ENCODE results near the gene SOX12.
"Not testable (repeated sequence)": the region's sequence is repeated elsewhere in the genome, so short reads cannot be mapped to it uniquely, and the experiment has no call there.

Gene SOX12

DNA sequence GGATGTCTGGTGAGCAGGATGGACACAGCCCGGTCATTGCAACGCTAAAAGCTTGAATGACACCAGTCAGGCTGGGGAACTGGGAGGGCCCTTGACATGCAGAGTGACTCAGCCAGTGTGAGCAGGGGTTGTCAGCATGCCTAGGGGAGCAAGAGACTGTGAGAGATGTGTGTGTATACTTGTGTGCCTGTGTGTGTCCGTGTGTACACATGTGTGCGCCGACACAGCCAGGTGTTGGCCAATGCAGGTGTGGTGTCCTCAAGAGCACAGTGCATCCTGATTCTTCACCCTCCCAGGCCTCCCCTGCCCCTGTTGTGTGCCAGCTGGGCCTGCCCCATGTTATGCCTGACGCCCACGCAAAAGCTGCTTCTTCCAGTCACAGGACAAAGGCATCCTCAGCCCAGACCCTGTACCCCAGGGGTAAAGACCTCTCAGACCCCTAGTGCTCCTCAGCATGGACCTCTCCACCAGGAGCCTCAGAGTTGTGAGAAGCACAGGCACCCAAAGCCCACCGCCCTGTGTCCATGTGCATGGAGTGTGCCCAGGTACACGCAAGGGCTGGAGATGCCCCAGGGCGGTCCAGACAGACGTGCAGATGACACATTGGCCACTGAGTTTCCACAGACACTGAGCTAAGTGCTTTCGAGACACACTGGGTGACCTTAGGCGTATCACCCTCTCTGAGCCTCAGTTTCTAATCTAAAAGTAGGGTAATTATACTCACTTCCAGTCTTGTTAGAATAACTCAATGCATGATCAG, 38.1 kb downstream of the SOX12 start:
- no peak for DNase-seq

DNA sequence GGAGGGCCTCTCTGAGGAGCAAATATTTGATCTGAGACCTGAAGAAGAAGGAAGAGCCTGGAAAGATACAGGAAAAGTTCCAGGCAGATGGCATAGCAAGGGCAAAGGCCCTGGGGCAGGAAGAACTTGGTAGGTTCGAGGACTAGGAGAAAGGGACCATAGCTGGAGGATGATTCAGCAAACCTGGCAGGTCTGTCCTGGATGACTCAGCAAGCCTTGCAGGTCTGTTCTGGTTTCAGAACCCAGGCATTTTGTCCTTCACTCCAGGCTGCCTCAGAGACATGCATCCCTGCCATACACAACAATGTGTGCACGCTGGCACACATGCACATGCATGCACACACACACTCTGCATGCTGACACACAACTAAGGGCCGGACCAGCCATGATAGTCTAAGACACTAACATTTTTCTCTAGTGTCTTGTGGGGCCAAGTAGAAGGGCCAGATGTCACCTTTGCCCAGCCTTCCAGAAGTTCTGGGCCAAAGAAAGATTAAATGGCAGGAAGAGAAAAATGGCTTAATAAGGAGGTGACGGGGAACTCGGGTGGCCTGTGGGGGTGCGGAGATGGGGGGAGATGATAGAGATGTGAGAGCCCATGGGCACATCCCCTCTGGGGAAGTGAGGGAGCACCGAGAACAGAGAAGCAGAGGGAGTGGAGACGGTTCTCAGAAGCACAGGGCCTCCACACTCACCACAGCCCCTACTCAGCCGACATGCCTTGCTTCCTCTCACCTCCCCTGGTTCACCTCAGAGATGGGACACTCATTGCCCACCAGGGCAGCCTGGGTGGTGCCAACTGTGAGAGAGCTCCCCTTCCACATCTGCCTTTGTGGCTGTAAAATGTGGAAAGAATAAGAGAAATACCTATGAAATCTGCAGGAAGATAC, 39.8 kb downstream of the SOX12 start:
- DNase-seq = no peak

DNA sequence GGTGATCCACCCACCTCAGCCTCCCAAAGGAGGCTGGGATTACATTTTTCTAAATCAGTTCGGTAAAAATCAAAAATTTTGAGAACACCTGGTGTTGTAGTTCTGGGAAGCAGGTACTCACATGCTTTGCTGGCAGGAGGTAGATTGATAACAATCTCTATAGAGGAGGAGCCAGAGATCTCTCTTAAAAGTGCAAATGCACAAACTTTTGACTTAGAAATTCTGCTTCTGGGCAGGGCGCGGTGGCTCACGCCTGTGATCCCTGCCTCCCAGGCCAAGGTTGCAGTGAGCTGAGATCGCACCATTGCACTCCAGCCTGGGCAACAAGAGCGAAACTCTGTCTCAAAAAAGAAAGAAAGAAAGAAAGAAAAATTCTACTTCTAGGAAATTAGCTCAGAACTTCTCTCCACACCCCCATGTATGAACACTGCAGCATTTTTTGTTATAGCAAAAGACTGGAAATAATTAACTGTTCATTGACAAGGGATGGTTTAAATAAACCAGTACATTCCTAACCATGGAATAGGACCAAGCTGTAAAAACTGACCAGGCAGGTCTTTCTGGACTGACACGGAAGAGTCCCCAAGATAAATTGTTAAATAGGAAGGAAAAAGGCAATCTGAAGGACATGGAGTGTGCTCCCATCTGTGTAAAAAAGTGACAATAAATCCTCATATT, 40.8 kb downstream of the SOX12 start:
- no peak for DNase-seq

DNA sequence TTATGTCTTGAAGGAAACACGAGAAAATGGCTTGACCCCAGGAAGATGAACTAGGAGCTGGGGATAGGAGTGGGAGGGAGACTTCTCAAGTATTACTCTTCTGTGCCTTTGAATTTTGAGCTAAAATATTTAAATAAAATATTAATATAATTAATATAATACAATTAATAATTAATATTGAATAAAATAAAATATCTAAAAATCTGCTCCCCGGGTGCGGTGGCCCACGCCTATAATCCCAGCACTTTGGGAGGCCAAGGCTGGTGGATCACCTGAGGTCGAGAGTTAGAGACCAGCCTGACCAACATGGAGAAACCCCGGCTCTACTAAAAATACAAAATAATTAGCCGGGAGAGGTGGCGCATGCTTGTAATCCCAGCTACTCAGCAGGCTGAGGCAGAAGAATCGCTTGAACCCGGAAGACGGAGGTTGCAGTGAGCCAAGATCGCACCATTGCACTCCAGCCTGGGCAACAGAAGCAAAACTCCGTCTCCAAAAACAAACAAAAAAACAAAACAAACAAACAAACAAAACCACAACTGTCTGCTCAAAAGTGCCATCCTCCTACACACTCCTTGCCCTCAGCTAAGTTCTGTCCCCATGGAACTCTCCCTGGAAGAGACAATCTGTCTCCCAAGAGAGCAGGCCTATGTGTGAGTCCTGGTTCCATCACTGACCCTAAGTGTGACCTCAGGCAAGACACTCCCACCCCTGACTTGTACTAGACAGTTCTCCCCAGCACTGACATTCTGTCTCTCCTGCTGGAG, 41.5 kb downstream of the SOX12 start:
- no peak for DNase-seq

DNA sequence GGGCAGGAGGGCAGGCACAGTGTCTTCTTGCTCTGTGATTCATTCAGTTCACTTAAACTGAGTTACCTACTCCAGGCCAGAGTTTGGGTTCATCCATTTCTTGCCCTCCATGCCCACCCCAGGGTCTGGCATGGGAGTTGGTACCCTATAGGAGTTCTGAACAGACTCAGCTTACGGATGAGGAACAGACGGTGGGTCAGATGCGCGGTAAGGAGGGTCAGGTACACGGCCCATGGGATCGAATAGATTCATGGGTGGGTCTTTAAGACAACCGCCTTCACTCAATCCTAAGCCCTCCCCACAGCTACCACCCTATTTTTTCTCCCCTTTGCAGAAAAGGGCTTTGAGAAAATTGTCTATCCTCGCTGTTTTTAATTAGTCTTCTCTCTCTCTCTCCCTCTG, 42.1 kb downstream of the SOX12 start:
- no peak for DNase-seq

DNA sequence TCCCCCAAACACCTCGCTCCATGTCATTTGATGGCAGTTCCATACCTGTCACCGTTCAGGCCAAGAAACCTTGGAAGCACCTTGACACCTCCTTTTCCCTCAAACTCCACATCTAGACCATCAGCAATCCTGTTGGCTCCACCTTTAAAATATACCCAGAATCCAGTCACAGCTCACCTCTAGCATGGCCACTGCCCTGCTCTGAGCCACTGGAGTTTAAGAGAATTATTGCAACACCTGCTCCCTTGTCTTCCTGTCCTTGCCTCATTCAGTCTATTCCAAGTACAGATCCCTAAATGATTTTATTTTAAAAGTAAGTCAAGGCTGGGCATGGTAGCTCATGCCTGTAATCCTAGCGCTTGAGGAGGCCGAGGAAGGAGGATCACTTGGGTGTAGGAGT, 43.6 kb downstream of the SOX12 start:
- DNase-seq = no peak

DNA sequence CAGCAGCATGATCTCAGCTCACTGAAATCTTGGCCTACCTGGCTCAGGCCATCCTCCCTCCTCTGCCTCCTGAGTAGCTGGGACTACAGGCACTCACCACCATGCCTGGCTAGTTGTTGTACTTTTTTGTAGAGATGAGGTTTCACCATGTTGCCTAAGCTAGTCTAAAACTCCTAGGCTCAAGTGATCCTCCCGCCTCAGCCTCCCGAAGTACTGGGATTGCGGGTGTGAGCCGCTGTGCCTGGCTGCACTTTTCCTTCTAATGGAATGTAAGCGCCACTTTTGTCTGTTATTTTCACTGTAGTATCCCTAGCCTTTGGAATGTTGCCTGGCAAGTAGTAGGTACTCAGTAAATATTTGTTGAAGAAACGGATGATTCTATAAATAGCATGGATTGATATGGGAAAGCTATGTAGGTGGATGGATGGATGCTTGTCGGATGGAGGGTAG, 44.8 kb downstream of the SOX12 start:
- no peak for DNase-seq

DNA sequence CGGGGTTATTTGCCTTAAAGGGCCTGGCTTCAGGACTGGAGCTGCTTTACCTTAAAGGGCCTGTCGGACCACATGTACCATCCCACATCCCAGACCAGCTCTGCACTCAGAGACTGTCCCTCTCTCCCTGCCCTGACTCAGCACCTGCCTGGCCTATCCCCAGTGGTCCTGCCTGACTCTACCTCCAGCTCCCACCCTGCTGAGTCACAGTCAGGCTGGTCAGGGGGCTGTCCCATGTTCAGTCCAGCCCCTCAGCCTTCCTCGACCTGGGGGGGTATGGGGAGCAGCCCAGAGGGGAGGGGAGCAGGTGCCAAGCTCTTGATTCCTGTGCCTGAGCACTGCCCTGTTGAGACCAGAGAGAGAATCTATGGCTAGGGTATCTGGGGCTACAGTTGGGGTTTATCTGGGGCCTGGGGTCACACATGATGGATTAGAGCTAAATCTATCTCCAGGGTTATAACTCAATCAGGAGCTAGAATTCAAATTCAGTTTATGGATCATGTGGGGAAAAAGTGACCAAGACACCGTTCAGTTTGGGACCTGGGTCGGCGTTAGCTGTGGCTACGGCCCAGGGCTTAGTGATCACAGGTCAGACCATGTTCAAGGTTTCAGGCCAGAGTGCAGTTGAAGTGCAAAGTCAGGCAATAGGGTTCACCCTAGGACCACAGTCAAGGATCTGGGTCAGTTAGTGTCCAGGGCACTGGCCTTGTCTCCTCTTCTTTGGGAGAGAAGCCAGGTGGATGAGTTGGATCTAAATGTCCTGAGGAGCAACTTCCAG, 45.8 kb downstream of the SOX12 start:
- no peak for DNase-seq

DNA sequence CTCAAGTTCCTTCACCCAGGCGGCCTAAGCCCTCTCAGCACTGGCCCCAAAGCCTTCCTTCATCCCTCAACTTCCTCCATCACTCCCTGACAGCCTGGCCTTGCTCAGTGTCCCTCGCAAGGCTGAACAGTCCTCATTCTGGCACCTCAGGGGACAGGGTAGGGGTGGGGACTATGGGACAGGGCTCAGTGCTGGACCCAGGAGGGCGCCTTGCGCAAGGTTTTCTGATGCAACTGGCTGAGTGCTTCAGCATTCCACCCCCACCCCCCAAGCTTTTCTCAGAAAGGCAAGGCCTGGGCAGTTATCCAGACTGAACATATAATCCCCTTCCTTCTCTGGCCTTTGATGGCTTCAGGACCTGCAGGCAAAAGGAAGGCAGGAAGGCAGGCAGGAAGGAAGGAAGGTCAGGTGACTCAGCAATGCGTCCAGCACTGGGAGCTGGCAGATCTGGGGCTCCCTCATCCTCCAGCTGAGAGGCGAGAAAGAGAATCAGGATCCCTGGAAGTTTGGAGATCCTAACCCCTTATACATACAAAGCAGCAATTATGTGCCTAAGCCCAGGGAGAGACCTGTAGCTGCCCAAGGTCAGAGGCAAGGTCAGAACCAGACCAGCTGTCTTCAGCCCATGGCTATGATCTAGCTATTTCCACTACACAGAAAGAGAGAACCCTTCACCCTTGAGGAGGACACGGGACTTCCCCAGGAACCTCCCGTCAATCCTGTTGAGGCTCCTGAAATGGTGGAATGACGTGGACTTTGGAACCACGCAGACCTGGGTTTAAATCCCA, 46.6 kb downstream of the SOX12 start:
- DNase-seq = no peak

DNA sequence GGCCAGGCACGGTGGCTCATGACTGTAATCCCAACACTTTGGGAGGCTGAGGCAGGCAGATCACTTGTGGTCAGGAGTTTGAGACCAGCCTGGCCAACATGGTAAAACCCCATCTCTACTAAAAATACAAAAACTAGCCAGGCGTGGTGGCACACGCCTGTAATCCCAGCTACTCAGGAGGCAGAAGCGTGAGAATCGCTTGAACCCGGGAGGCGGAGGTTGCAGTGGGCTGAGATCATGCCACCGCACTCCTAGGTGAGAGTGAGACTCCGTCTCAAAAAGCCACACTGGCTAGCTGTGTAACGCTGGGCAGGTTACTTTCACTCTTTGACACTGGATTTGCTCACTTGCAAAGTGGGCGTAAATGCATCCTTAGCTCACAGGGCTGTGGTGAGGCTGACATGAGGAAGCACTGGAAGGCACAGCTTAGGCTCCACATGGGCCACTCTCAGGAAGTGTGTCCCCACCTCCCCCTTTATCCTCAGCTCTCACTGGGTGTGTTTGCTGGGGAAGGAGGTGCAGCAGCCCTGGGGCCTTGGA, 47.3 kb downstream of the SOX12 start:
- not testable (repeated sequence) for DNase-seq

DNA sequence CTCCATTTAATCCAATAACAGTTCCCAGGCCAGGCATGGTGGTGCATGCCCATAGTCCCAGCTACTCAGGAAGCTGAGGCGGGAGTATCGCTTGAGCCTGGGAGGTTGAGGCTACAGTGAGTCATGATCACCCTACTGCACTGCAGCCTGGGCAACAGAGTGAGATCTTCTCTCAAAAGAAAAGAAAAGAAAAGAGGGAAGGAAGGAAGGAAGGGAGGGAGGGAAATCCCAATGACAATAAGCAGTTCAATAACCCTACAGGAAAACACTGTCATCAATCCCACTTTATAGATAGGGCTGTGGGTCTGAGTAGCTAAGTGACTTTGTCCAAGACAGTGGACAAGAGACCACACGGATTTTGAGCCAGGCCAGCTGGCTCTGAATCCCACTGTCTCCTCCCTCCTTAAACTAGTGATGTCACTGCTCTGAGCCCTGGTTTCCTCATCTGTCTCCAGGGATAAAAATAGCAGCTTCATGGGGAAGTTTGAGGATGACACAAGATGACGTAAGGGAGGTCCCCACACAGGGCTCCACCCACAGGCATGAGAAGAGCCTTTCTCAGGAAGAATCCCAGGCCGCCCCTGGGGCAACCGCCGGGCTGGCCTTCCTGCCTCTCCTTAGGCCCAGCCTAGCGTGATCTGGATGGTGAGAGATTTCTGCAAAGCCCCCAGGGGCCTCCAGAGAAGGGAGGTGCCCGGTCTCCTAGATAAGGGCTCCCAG, 48.0 kb downstream of the SOX12 start:
- DNase-seq = no peak

DNA sequence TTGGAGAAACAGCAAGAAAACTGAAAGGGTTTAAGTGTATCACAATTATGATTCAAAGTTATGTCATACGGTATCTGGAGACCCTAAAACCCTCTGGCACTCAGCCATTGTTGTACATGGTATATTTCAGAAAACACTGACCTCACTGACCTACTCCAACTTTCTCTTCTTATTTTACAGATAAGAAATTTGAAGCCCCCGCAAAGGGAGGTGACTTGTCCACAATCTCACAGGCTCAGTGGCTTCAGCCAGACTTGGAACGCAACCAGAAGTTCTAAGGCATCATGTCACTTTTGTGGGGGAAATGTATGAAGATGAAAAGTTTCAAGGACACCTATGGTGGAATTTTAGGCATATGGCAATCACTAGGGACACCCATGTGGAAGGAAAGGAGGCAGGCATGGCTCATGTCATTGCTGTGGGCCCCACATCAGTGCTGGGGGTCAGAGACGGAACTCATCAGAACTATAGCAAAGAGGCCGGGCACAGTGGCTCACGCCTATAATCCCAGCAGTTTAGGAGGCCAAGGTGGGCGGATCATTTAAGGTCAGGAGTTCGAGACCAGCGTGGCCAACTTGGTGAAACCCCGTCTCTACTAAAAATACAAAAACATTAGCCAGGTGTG, 50.0 kb downstream of the SOX12 start:
- no peak for DNase-seq

DNA sequence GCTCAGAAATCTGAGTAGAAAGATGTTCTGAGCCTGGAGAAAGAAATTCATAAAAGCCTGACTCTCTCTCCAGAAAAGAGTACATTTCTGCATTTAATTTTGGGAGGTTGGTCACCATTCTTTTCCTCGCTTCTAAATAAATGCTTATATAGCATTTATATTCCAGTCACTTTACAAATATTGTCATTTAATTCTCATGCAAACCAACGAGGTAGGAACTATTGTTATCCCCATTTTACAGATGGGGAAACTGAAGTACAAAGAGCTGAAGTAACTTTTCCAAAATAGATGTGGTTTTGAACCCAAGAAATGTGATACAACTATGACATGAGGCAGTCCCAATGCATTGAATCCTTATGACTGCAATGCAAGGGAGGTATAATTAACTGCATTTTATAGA, 50.7 kb downstream of the SOX12 start:
- DNase-seq = no peak

DNA sequence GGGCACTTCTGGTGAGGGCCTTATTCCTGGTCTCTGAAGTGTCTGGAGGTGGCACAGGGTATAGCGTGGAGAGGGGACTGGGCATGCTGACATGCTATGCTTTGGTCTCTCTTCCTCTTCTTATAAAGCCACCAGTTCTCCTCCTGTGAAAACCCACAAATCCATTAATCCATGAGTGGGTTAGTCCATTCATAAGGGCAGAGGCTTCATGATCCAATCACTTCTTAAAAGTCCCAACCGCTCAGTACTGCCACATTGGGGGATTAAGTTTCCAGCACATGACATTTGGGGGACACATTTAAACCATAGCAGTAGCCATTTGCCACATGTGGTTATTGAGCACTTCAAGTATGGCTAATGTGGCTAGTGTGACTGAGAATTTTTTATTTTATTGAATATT, 51.4 kb downstream of the SOX12 start:
- DNase-seq = no peak

DNA sequence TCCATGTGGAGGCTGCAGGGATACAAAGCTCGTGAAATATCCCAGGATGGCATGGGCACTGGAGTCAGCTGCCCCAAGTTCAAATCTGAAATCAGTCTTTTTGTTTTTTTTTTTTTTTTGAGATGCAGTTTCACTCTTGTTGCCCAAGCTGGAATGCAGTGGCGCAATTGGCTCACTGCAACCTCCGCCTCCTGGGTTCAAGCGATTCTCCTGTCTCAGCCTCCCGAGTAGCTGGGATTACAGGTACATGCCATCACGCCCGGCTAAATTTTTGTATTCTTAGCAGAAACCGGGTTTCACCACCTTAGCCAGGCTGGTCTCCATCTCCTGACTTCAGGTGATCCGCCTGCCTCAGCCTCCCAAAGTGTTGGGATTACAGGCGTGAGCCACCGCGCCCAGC, 52.2 kb downstream of the SOX12 start:
- DNase-seq = not testable (repeated sequence)

DNA sequence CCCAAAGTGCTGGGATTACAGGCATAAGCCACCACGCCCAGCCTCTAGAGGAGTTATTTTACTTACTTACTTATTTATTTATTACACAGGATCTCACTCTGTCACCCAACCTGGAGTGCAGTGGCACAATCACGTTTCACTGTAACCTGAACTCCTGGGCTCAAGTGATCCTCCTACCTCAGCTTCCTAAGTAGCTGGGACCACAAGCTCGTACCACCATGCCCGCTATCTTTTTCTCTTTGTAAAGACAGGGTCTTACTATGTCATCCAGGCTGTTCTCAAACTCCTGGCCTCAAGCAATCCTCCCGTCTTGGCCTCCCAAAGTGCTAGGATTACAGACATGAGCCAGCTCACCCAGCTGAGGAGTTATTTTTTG, 53.6 kb downstream of the SOX12 start:
- no peak for DNase-seq
